SU-DHL-6 (cell line): ENCODE data around the gene HEYL.
A peak's percentile ranks its signal among the peaks of the same experiment; 100 is the strongest.

Source experiments
- H2AFZ ChIP-seq: fragments of 200-600 bp; sonication (generic); 2 replicates; pipeline ENCODE4 v1.6.1; 2014; ENCODE audit warnings: low read depth, mild to moderate bottlenecking, moderate library complexity, mixed read lengths, antibody characterized with exemption, low read length; ENCODE audit not compliant: severe bottlenecking
- H3F3A ChIP-seq: fragments of 200-600 bp; shearing (Covaris generic); 2 replicates; pipeline ENCODE4 v1.6.0; 2016; ENCODE audit warnings: antibody characterized with exemption, mild to moderate bottlenecking; ENCODE audit not compliant: insufficient read depth
- H3K27ac ChIP-seq: fragments of 200-600 bp; sonication (generic); 2 replicates; pipeline ENCODE4 v1.5.1; 2016; ENCODE audit warnings: low read depth, mild to moderate bottlenecking, low read length, moderate library complexity, mixed read lengths
- H3K27me3 ChIP-seq: fragments of 200-600 bp; sonication (generic), shearing (Covaris generic); 2 replicates; pipeline ENCODE4 v1.6.0; 2014; ENCODE audit warnings: mild to moderate bottlenecking, low read length
- H3K36me3 ChIP-seq: fragments of 200-600 bp; sonication (generic); 2 replicates; pipeline ENCODE4 v1.6.1; 2014; ENCODE audit warnings: mild to moderate bottlenecking, low read length, mixed read lengths
- H3K4me2 ChIP-seq: fragments of 300-600, 200-600 bp; shearing (Covaris generic), sonication (generic); 2 replicates; pipeline ENCODE4 v1.6.0; 2014; ENCODE audit warnings: low read length, low read depth, mild to moderate bottlenecking; ENCODE audit not compliant: poor library complexity, severe bottlenecking
- H3K4me3 ChIP-seq: fragments of 200-600 bp; sonication (generic); 2 replicates; pipeline ENCODE4 v1.5.1; 2014; ENCODE audit warnings: antibody characterized with exemption, low read length, mild to moderate bottlenecking, mixed read lengths; ENCODE audit not compliant: insufficient read depth, poor library complexity, severe bottlenecking
- H3K79me2 ChIP-seq: fragments of 200-600 bp; sonication (generic); 2 replicates; pipeline ENCODE4 v1.6.1; 2014; ENCODE audit warnings: mild to moderate bottlenecking, low read length, moderate library complexity; ENCODE audit not compliant: insufficient read depth
- H3K9ac ChIP-seq: fragments of 200-600 bp; sonication (generic); 2 replicates; pipeline ENCODE4 v1.7.0; 2014; ENCODE audit warnings: mild to moderate bottlenecking, low read length
- H3K9me2 ChIP-seq: fragments of 200-600 bp; sonication (generic); replicated peaks from 2 replicates; pipeline ENCODE4 v1.6.1; 2014; ENCODE audit warnings: low read length; ENCODE audit not compliant: insufficient read depth
- H3K9me3 ChIP-seq: fragments of 200-600 bp; sonication (generic); 2 replicates; pipeline ENCODE4 v1.6.1; 2014; ENCODE audit warnings: low read length, mixed read lengths; ENCODE audit not compliant: insufficient read depth
- H4K20me1 ChIP-seq: fragments of 200-600 bp; sonication (generic); 2 replicates; pipeline ENCODE4 v1.6.1; 2014; ENCODE audit warnings: low read depth, mild to moderate bottlenecking, antibody characterized with exemption, low read length, moderate library complexity, mixed read lengths
- CTCF ChIP-seq: fragments of 200-600 bp; sonication (generic); IDR thresholded peaks from one replicate; pipeline ENCODE4 v1.5.1; 2017; ENCODE audit warnings: antibody characterized with exemption, mild to moderate bottlenecking, low read length, moderate library complexity; ENCODE audit not compliant: insufficient read depth, poor library complexity, severe bottlenecking
- EZH2phosphoT487 ChIP-seq: fragments of 200-600 bp; sonication (generic), shearing (Covaris generic); conservative IDR thresholded peaks from 2 replicates; pipeline ENCODE4 v1.6.1; 2018; ENCODE audit warnings: mild to moderate bottlenecking, antibody characterized with exemption, low read length, moderate library complexity, mixed read lengths

Gene HEYL

GRCh38 chr1:39657402-39657801 is 18.0 kb upstream of the HEYL start:
- H2AFZ ChIP-seq: peak overlapping the region; percentile 50
- no peaks in the 10 kb centered on the region for H3K9me3 ChIP-seq
- no peak overlapping the region for H3K4me2 ChIP-seq
- no peak overlapping the region for H3K9ac ChIP-seq
- H3K27me3 ChIP-seq: no peaks in the 10 kb centered on the region
- H3K36me3 ChIP-seq: no peaks in the 10 kb centered on the region
- no peaks in the 10 kb centered on the region for H3F3A ChIP-seq
- H3K79me2 ChIP-seq: no peaks in the 10 kb centered on the region
- H4K20me1 ChIP-seq: no peaks in the 10 kb centered on the region
- TF ChIP-seq EZH2phosphoT487 (no peak), CTCF (no peak)
- no peak overlapping the region for H3K4me3 ChIP-seq
- no peak overlapping the region for H3K27ac ChIP-seq
- no peaks in the 10 kb centered on the region for H3K9me2 ChIP-seq

- H3K79me2 ChIP-seq: no peaks in the 10 kb centered on the region
- no peaks in the 10 kb centered on the region for H4K20me1 ChIP-seq
- H3K9ac ChIP-seq: no peak overlapping the region
- no peak overlapping the region for H3K4me2 ChIP-seq
- H3K27me3 ChIP-seq: no peaks in the 10 kb centered on the region
- no peaks in the 10 kb centered on the region for H3K36me3 ChIP-seq
- H2AFZ ChIP-seq: no peak overlapping the region
- no peak for TF ChIP-seq CTCF
- TF ChIP-seq EZH2phosphoT487: no peak
- H3K9me2 ChIP-seq: no peaks in the 10 kb centered on the region
- H3K4me3 ChIP-seq: no peak overlapping the region
- H3K9me3 ChIP-seq: no peaks in the 10 kb centered on the region
- no peak overlapping the region for H3K27ac ChIP-seq
- H3F3A ChIP-seq: no peaks in the 10 kb centered on the region
These were observed 16.9 kb upstream of the HEYL start for GRCh38 chr1:39656391-39656790.

GRCh38 chr1:39655578-39656268 is 16.3 kb upstream of the HEYL start:
- Histone ChIP-seq H2AFZ (no peak overlapping the region), H3K36me3 (no peaks in the 10 kb centered on the region), H3K27ac (no peak overlapping the region), H3K79me2 (no peaks in the 10 kb centered on the region), H3K9me3 (no peaks in the 10 kb centered on the region), H3K9ac (no peak overlapping the region), H4K20me1 (no peaks in the 10 kb centered on the region), H3K9me2 (no peaks in the 10 kb centered on the region), H3K4me3 (no peak overlapping the region), H3K27me3 (no peaks in the 10 kb centered on the region), H3F3A (no peaks in the 10 kb centered on the region), H3K4me2 (no peak overlapping the region)
- TF ChIP-seq CTCF (no peak), EZH2phosphoT487 (no peak)
